Psoas muscle (tissue), 8 donors: Measurements from ENCODE around the gene TRAPPC12. TPM values are rescaled to one million over a fixed set of nuclear protein-coding genes. Genes with fewer than 3 reads are reported as not detected.

Experiments
- ATAC-seq, 4 donors: fragments of 200-7000 bp; cut with Tn5 transposase; one replicate each; pipeline ENCODE4 v1.9.1; 2020; ENCODE audit warnings: moderate library complexity in 3 of 4, mild to moderate bottlenecking in 2 of 4
- DNase-seq, 2 donors: peaks; one replicate each; pipeline ENCODE4 v3.0.0-alpha.2; 2020
- H3K27ac ChIP-seq: fragments of 200-600 bp; one replicate; pipeline ENCODE4 v1.8.0; 2022
- H3K27me3 ChIP-seq, 3 donors: fragments of 200-600 bp in 1 of 3; one replicate each; pipeline versions ENCODE4 v1.6.1 to v1.8.0; 2013 to 2022; ENCODE audit warnings: low read length in 2 of 3, mild to moderate bottlenecking in 2 of 3, moderate library complexity in 1 of 3; ENCODE audit not compliant: insufficient read depth in 3 of 3
- H3K36me3 ChIP-seq, 2 donors: fragments of 200-600 bp in 1 of 2; one replicate each; pipeline versions ENCODE4 v1.6.1 to v1.8.0; 2013 to 2022; ENCODE audit warnings: low read depth in 1 of 2, mild to moderate bottlenecking in 1 of 2, moderate library complexity in 1 of 2; ENCODE audit not compliant: insufficient read depth in 1 of 2
- H3K4me1 ChIP-seq: fragments of 200-600 bp; one replicate; pipeline ENCODE4 v1.8.0; 2022
- H3K4me3 ChIP-seq: fragments of 200-600 bp; one replicate; pipeline ENCODE4 v1.8.0; 2022; ENCODE audit warnings: mild to moderate bottlenecking
- H3K9me3 ChIP-seq: fragments of 200-600 bp; one replicate; pipeline ENCODE4 v1.8.0; 2022
- WGBS, 3 donors: extraction: QIAGEN DNeasy Blood & Tissue Kit; methylation state at CpG; one replicate each; pipeline versions ENCODE4 v1.1.6 to v1.1.7; 2013; 5-methylcytosine and 5-hydroxymethylcytosine counted together
- intact Hi-C, 2 donors: fragments of 100-400 bp; cut with DNase I; formaldehyde crosslinking; loops; one replicate each; pipeline versions ENCODE4 v1.11.0 to v1.14.2; 2022
- polyA plus RNA-seq, 3 donors: library from polyadenylated mRNA; stranded (reverse); fragments of 200-250 nt; gene quantifications; one replicate each; pipeline ENCODE4 v1.2.3, GENCODE V29; 2013
- total RNA-seq, 4 donors: library from RNA; stranded (reverse); fragmentation: NEBNext Ultra II Directional in 2 of 4; extraction: Animal tissue kit (Norgen Biotek cat#: 25700) in 2 of 4; gene quantifications; one replicate each; pipeline versions ENCODE4 v1.2.1 to v1.2.4, GENCODE V29; 2021 to 2023
- TF ChIP-seq, protein P1 (sequence below): fragments of 200-600 bp; IDR thresholded peaks from one replicate; pipeline ENCODE4 v1.8.0; 2022; ENCODE audit warnings: antibody characterized with exemption
- donor health status: healthy with polysubstance abuse.
- donor health status: DM: no; HTN: no; CAD: no; lungs with moderate emphysema.
- donor health status: Bipolar disorder and iron deficiency.
- donor health status: healthy.
- donor health status: DM: yes; HTN: yes; CAD: no.
- donor health status: DM: no; HTN: no; CAD: no.
- donor health status: DM: no; HTN: no; CAD: no.
- donor health status: DM: yes; HTN: yes; CAD: no.

TRAPPC12 gene
- total and polyA plus RNA-seq, 7 donors: 28.7 to 90.3 (median 56.7) TPM

DNA sequence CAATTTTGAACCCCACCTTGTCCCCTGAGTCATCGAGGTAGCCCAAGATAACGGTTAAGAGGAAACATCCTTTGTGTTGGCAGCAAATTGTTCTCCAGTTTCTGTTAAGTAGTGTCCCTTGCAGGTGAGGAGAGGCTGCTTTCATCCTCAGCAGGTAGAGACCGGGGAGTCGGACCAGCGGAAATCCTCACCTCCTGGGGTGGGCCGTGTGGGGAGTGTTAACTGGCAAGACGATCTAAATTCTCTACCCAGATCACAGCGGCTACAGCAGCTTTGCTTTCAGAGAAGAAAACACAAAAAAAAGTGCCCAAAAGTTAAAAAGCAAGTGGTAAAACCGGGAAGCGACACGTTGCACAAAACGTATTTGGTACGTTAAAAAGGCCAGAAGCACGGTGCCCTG lies 76.6 kb downstream of the TRAPPC12 start:
- ATAC-seq (no peak), DNase-seq (peak in 1 of 2 donors; percentile 32)
- Histone ChIP-seq H3K4me3 (no peak overlapping the region), H3K36me3 (peaks cover 0 to 33% of the 10 kb centered on the region in 2 donors), H3K4me1 (peaks cover 21% of the 10 kb centered on the region), H3K27me3 (no peaks in the 10 kb centered on the region), H3K27ac (no peak overlapping the region), H3K9me3 (no peaks in the 10 kb centered on the region)
- TF ChIP-seq, protein P1, sequence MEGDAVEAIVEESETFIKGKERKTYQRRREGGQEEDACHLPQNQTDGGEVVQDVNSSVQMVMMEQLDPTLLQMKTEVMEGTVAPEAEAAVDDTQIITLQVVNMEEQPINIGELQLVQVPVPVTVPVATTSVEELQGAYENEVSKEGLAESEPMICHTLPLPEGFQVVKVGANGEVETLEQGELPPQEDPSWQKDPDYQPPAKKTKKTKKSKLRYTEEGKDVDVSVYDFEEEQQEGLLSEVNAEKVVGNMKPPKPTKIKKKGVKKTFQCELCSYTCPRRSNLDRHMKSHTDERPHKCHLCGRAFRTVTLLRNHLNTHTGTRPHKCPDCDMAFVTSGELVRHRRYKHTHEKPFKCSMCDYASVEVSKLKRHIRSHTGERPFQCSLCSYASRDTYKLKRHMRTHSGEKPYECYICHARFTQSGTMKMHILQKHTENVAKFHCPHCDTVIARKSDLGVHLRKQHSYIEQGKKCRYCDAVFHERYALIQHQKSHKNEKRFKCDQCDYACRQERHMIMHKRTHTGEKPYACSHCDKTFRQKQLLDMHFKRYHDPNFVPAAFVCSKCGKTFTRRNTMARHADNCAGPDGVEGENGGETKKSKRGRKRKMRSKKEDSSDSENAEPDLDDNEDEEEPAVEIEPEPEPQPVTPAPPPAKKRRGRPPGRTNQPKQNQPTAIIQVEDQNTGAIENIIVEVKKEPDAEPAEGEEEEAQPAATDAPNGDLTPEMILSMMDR: no peak
- WGBS, 3 donors: 95 to 96% (median 96%) methylated on average over 14 of the region's 14 CpGs
- intact Hi-C loops: no loop called here

DNA sequence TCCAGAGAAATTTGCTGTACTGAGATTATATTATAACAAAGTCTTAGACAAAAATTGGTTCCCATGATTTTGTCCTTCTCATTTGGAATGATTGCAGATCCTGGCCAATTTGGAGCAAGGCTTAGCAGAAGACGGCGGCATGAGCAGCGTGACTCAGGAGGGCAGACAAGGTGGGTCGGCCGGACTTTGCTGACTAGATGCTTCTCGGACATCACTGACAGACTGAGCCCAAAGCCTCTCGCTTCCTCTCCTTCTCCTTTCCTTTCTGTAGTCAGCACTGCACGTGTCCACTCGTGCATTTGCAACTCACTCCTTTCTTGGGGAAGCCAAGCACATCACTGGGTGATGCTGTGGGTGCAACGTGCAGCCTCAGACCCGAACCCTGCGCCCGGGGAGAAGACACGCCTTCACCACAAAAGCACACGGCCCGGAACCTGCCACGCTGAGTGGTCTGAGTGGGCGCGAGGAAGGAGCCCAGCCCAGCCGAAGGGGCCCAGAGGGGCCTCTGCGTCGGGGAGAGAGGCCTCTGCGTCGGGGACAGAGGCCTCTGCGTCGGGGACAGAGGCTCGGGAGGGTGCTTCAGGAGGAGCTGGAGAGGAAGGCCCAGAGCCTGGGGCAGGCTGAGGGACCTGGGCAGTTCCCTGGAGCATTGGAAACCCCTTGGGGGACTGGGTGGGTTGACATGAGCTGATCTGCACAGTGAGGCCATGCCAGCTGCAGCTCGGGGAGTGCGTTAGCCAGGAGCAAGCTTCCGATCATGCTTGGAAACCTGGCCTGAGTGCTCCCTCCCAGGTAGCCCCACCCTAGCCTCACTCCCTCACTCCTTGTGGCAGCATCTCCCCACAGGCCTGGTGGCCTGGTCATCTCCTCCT lies 78.3 kb downstream of the TRAPPC12 start:
- WGBS, 3 donors: 90 to 95% (median 91%) methylated on average over 30 of the region's 30 CpGs
- ATAC-seq (no peak), DNase-seq (peak in 1 of 2 donors; percentile 45)
- no peak overlapping the region for H3K27ac ChIP-seq
- H3K36me3 ChIP-seq: peaks cover 0 to 29% of the 10 kb centered on the region in 2 donors
- intact Hi-C loops: no loop called here
- TF ChIP-seq, protein P1: no peak
- H3K4me3 ChIP-seq: no peak overlapping the region
- no peaks in the 10 kb centered on the region for H3K9me3 ChIP-seq
- no peaks in the 10 kb centered on the region for H3K27me3 ChIP-seq
- peaks cover 32% of the 10 kb centered on the region for H3K4me1 ChIP-seq

DNA sequence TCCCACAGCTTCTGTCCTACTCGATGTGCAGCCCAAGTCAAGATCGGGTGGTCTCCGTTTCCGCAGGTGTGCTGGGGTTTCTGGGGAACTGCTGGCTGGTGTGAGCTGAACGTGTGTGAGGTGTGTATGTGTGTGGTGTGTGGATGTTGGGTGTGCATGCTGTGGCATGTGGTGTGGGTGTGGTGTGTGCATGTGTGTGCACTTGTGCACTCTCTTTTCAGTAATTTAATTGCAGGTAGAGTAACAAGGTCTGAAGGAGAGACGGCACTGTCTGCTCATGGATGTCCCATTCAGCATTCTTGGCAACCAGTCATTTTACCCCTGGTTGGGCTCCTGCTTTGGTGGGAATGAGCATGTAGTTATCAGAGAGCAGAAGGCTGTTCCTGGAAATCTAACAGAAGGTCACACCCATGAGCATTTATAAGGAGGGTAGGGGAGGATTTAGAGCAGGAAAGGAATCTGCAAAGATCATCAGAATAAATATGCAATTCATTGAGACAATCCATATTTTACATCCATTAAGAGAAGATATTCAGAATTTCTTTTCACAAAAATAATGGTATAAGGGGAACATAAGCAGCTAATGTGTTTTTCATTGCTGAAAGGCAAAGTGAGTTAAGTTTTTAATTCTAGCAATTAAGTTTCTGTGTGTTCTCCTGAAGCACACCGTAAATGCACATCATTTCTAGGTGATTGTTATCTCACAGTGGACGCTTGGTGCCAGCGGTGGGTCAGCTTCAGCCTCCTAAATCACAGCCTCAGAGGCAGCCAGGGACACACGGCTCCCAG lies 79.1 kb downstream of the TRAPPC12 start:
- H3K27me3 ChIP-seq: no peaks in the 10 kb centered on the region
- WGBS, 3 donors: 68 to 85% (median 77%) methylated on average over 10 of the region's 10 CpGs
- H3K4me3 ChIP-seq: no peak overlapping the region
- intact Hi-C loops: no loop called here
- peaks cover 0 to 32% of the 10 kb centered on the region in 2 donors for H3K36me3 ChIP-seq
- DNase-seq (no peak), ATAC-seq (no peak)
- H3K27ac ChIP-seq: no peak overlapping the region
- peaks cover 32% of the 10 kb centered on the region for H3K4me1 ChIP-seq
- H3K9me3 ChIP-seq: no peaks in the 10 kb centered on the region
- TF ChIP-seq, protein P1: no peak

DNA sequence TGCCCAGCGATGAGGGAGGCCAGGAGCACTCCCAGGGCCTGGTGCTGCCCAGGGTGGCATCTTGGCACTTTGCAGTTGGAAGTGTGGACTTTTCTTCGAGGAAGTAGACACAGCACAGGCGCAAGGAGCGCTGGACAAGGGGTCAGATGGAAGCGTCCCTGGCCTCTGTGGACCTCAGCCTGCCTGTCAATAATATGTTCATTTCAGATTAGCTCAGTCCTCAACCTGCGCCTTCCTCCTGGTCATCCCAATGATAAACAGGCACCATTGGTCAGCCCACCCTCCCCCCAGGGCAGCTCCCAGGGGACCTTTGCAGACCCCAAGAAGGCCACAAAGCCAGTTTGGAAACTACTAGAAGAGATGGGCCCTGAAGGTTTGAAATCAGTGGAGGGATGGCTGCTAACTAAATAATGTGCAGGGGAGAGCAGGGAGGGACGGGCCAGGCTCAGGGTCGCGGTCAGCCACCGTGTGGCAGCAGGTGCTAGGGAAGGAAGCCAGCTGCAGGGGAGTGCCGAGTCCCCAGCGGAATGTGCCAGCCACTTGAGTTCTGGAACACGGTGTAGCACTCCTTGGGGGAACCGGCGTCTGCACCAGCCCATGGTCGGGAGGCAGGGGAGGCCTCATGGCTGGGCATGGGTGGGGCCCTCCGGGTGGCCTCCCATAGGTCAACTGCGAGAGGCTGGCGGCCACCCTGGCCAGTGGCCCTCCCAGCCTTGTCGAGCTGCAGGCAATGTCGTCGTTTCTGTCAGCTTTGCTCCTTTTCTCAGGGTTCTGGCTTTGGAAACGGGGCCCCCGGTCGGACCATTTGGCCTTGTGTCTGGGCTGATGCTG lies 79.9 kb downstream of the TRAPPC12 start:
- Histone ChIP-seq H3K4me3 (peak overlapping the region; percentile 22), H3K9me3 (no peaks in the 10 kb centered on the region), H3K27me3 (no peaks in the 10 kb centered on the region), H3K36me3 (peaks cover 0 to 38% of the 10 kb centered on the region in 2 donors), H3K4me1 (peaks cover 32% of the 10 kb centered on the region), H3K27ac (peak overlapping the region; percentile 65)
- DNase-seq (peak; percentile 57 to 87), ATAC-seq (peak; percentile 79 to 90 (median 86))
- intact Hi-C loops: loop anchor here in 1 of 2 donors (2.0 kb wide), 1 partner anchor 35 kb away; no protein-coding TSS in a partner anchor
- TF ChIP-seq, protein P1: no peak
- WGBS, 3 donors: 34 to 44% (median 40%) methylated on average over 25 of the region's 25 CpGs
